IPS-20b (cell line): Measurements from ENCODE around the gene MAMDC4.
"Not testable (repeated sequence)": the region's sequence is repeated elsewhere in the genome, so short reads cannot be mapped to it uniquely, and the experiment has no call there.

ENCODE experiments used
- H3K27ac ChIP-seq: one replicate; pipeline ENCODE4 v1.5.1; 2013; ENCODE audit warnings: low read length
- H3K27me3 ChIP-seq: 2 replicates; pipeline ENCODE4 v1.6.1; 2013; ENCODE audit warnings: mild to moderate bottlenecking, low read length, inconsistent platforms; ENCODE audit not compliant: insufficient read depth
- H3K36me3 ChIP-seq: 2 replicates; pipeline ENCODE4 v1.6.1; 2013; ENCODE audit warnings: low read depth, mild to moderate bottlenecking, inconsistent platforms, low read length, moderate library complexity; ENCODE audit not compliant: insufficient read depth
- H3K4me1 ChIP-seq: 2 replicates; pipeline ENCODE4 v1.6.1; 2013; ENCODE audit warnings: mild to moderate bottlenecking, control low read depth, inconsistent platforms, low read length, moderate library complexity; ENCODE audit not compliant: insufficient read depth
- H3K4me3 ChIP-seq: 2 replicates; pipeline ENCODE4 v1.5.1; 2013; ENCODE audit warnings: mild to moderate bottlenecking, low read length, inconsistent platforms
- H3K9ac ChIP-seq: 2 replicates; pipeline ENCODE4 v1.6.1; 2013; ENCODE audit warnings: low read depth, mild to moderate bottlenecking, inconsistent platforms, low read length, moderate library complexity
- H3K9me3 ChIP-seq: 2 replicates; pipeline ENCODE4 v1.6.1; 2013; ENCODE audit warnings: mild to moderate bottlenecking, low read depth, low read length, inconsistent platforms; ENCODE audit not compliant: insufficient read depth

Gene MAMDC4

DNA sequence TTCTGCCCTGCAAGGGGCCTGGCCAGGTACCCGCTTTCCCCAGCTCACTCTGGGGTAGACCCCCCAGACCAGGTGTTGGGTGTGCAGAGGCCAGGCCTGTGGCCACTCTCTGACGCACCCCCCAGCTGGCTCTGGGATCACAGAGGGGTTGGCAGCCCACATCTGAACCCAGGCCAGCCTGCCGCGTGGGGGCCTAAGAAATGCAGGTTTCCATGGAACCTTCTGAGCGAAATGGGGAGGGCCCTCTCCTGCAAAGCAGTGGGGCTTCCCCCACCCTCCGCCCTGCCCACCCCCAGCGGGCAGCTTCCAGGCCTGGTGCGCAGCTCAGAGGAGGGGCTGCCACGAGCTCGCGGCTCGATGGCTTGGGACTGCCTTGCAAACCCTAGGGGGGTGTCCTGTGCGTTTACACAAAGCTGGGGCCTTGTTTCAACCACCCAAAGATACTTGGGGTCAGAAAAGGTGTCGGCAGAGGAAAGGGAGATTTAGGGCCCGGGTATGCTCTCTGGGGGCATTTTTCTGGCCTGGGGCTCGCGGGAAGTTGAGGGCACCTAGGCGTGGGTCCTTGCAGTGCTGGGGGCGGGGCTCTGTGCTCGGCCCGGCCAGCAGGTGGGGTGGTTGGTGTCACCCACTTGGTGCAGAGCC lies 8.9 kb upstream of the MAMDC4 start:
- H3K27ac ChIP-seq, H3K9ac ChIP-seq, H3K4me1 ChIP-seq, H3K4me3 ChIP-seq, H3K9me3 ChIP-seq, H3K27me3 ChIP-seq: not testable (repeated sequence)
- H3K36me3 ChIP-seq: peaks cover 13% of the 10 kb centered on the region; the same call in 1 of the 2 replicates

DNA sequence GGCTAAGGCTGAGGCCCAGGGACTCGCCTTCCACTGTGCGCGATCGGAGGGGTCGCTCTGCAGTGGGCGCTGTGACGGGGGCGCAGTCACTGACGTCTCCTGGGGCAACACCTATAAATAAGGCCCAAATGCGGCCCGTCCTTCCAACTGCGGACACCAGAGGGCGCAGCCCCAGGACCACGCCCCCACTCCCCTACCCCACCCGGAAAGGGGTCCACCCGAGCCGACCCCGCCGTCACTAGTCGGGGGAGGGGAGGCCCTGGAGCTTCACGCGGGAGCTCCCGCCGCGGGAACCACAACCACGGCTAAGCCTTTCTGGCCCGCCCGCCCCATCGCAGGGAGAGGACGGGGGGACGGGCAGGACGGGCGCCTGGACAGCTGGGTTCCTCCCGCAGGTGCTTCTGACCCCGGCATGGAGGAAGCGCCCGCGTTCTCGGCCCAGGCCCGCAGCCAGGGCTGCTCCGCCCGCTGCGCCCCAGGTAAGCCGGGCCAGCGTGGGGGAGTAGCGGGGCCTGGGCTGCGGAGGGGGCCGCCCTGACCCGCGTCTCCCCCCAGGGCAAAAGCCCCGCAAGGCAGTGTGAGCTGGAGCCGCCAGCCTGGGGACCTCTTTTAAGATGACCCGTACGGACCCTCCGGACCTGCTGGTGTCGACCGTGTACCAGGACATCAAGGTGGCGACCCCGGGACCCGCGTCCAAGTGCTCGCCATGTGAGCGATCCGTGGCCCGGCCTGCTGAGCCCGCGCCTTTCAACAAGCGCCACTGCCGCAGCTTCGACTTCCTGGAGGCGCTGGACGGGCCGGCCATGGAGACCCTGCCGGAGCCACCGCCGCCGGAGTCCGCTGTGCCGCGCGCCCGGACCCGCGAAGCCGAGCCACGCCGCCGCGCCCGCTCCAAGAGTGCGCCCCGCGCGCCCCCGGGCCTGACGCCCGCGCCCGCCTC lies 8.1 kb upstream of the MAMDC4 start:
- peaks cover 11% of the 10 kb centered on the region; the same call in 1 of the 2 replicates for H3K36me3 ChIP-seq
- not testable (repeated sequence) for H3K9ac ChIP-seq, H3K4me3 ChIP-seq, H3K4me1 ChIP-seq, H3K27ac ChIP-seq, H3K27me3 ChIP-seq, H3K9me3 ChIP-seq

DNA sequence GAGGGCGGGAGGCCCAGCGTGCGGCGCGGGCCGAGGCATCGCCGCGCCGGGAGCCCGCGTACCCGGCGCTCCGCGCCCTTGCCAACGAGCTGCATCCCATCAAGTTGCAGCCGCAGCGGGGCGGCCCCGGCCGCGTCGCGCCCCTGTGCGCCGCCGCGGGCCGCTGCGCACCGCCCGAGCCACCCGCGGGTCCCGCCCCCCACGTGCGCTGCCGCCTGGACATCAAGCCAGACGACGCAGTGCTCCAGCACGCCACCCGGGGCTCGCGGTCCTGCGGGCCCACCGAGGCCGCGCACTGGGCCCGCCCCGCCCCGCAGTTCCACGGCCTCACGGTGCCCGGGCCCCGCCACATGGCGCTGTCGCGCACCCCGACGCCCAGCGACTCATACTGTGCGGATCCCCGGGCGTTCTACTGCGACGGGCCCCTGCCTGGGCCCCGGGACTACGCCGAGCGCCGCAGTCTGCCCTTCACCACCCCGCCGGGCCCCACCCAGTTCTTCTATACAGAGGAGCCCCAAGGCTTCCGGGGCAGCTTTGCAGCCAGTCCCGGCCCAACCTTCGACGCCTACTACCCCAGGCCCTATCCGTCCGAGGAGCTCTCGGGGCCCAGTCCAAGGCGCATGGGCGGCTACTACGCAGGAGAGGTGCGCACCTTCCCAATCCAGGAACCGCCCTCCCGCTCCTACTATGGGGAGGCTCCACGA lies 7.2 kb upstream of the MAMDC4 start:
- Histone ChIP-seq H3K9ac (no peak overlapping the region), H3K4me3 (no peak overlapping the region), H3K27ac (no peak overlapping the region), H3K4me1 (peaks cover 7% of the 10 kb centered on the region; the same call in 1 of the 2 replicates), H3K36me3 (0 out of 2 replicates have a peak, but pooled peaks cover 3% of the 10 kb centered on the region), H3K27me3 (peaks cover 6% of the 10 kb centered on the region; the same call in 1 of the 2 replicates), H3K9me3 (no peaks in the 10 kb centered on the region)

DNA sequence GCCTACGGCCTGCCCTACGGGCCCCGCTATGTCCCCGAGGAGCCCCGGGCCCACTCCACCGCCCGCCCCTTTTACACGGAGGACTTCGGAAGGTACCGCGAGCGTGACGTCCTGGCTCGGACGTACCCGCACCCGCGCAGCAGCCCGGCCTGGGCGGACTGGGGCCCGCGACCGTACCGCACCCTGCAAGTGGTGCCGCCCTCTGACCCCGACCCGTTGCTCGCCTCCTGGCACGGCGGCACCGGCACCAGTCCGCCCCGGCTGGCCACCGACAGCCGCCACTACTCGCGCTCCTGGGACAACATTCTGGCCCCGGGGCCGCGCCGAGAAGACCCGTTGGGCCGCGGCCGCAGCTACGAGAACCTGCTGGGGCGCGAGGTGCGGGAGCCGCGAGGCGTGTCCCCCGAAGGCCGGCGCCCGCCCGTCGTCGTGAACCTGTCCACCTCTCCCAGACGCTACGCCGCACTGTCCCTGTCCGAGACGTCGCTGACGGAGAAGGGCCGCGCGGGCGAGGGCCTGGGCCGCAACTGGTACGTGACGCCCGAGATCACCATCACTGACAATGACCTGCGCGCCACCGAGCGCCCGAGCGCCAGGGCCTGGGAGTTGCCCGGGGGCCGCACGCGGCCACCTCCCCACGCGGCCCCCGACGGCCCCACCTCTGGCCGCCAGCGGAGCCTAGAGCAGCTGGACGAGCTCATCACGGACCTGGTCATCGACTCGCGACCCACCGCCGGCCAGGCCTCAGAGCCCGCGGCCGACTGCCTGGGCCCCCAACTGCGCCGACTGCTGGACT lies 6.5 kb upstream of the MAMDC4 start:
- no peak overlapping the region for H3K9ac ChIP-seq
- no peak overlapping the region for H3K4me3 ChIP-seq
- peaks cover 10% of the 10 kb centered on the region; the same call in 1 of the 2 replicates for H3K4me1 ChIP-seq
- H3K27ac ChIP-seq: no peak overlapping the region
- peaks cover 6% of the 10 kb centered on the region; the same call in 1 of the 2 replicates for H3K27me3 ChIP-seq
- H3K9me3 ChIP-seq: no peaks in the 10 kb centered on the region
- peaks cover 4% of the 10 kb centered on the region; the same call in 1 of the 2 replicates for H3K36me3 ChIP-seq

DNA sequence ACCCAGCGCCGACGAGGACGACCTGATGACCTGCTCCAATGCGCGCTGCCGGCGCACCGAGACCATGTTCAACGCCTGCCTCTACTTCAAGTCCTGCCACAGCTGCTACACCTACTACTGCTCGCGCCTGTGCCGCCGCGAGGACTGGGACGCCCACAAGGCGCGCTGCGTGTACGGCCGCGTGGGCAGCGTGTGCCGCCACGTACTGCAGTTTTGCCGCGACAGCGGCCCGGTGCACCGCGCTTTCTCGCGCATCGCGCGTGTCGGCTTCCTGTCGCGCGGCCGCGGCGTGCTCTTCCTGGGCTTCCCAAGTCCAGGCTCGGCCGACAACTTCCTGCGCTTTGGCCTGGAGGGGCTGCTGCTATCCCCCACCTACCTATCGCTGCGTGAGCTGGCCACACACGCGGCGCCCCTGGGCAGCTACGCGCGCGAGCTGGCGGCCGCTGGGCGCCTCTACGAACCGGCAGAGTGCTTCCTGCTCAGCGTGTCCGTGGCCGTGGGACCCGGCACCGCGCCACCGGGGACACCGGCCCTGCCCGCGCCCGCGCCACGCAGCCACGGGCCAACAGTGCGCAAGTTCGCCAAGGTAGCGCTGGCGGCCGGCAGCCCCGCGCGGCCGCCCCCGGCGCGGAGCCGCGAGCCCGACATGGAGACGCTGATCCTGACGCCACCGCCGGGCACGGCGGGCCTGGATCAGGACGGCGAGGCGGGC lies 5.6 kb upstream of the MAMDC4 start:
- H3K36me3 ChIP-seq: peaks cover 11% of the 10 kb centered on the region
- H3K27ac ChIP-seq: no peak overlapping the region
- peaks cover 7% of the 10 kb centered on the region; the same call in 1 of the 2 replicates for H3K4me1 ChIP-seq
- H3K27me3 ChIP-seq: peaks cover 6% of the 10 kb centered on the region; the same call in 1 of the 2 replicates
- peak overlapping the region; percentile 40; the same call in 1 of the 2 replicates for H3K4me3 ChIP-seq
- H3K9ac ChIP-seq: peak overlapping the region; percentile 37; the same call in 1 of the 2 replicates
- no peaks in the 10 kb centered on the region for H3K9me3 ChIP-seq

DNA sequence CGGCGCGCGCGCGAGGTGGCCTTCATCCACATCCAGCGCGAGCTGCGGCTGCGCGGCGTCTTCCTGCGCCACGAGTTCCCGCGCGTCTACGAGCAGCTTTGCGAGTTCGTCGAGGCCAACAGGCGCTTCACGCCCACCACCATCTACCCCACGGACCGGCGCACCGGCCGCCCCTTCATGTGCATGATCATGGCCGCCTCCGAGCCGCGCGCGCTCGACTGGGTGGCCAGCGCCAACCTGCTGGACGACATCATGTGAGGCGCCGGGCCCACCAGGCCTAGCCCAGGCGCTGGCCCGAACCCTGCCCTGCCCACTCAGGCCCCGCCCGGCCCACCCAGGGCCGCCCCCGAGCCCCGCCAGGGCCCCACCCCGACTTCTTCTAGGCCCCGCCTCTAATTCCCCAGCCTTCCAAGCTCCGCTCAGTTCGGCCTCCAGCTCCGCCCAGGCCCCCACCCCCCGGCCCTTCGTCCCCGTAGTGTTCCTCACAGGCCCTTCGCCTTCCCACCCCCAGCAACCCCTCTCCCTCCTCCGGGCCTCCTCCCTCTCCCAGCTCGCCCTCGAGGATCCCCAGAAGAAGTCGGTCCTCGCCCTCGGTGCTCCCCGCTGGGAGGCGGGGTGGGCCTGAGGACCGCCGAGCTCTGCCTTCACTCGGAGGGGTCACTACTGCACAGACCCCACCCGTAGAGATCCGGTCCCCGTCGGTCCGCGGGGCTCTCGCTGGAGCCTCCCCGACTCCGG lies 4.9 kb upstream of the MAMDC4 start:
- Histone ChIP-seq H3K27me3 (peaks cover 6% of the 10 kb centered on the region; the same call in 1 of the 2 replicates), H3K9ac (peak overlapping the region; percentile 81; the same call in 1 of the 2 replicates), H3K4me3 (peak overlapping the region; percentile 74), H3K27ac (no peak overlapping the region), H3K4me1 (peaks cover 4% of the 10 kb centered on the region; the same call in 1 of the 2 replicates), H3K9me3 (no peaks in the 10 kb centered on the region), H3K36me3 (peaks cover 16% of the 10 kb centered on the region)

DNA sequence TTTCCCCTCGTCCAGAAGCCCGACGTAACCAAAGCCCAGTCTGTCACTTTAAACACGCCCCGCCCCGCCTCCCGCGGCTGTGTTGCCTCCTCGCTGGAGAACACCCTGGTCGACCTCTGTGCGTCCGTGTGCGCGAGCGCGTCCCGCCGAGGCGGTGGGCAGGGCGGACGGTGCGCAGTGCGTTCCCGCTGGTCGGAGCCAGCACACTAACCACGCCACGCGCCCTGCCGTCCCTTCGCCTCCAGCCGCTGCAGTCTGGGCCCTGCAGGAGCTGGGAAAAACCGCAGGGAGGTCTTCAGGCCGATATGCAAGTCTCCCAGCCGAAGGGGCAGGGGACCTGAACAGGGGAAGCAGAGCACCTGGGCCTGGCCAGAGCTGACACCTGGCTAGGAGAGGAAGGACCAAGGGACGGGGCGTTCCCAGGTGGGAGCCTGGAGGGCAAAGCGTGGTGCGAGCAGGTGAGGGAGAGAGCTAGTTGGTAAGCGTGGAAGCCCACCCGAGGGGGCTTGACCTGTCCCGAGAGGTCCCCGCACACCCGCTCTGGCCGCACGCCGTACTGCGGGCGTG lies 4.2 kb upstream of the MAMDC4 start:
- Histone ChIP-seq H3K36me3 (peaks cover 16% of the 10 kb centered on the region), H3K27me3 (peaks cover 6% of the 10 kb centered on the region; the same call in 1 of the 2 replicates), H3K27ac (no peak overlapping the region), H3K4me1 (peaks cover 4% of the 10 kb centered on the region; the same call in 1 of the 2 replicates), H3K9ac (peak overlapping the region; percentile 81), H3K4me3 (peak overlapping the region; percentile 74), H3K9me3 (no peaks in the 10 kb centered on the region)

DNA sequence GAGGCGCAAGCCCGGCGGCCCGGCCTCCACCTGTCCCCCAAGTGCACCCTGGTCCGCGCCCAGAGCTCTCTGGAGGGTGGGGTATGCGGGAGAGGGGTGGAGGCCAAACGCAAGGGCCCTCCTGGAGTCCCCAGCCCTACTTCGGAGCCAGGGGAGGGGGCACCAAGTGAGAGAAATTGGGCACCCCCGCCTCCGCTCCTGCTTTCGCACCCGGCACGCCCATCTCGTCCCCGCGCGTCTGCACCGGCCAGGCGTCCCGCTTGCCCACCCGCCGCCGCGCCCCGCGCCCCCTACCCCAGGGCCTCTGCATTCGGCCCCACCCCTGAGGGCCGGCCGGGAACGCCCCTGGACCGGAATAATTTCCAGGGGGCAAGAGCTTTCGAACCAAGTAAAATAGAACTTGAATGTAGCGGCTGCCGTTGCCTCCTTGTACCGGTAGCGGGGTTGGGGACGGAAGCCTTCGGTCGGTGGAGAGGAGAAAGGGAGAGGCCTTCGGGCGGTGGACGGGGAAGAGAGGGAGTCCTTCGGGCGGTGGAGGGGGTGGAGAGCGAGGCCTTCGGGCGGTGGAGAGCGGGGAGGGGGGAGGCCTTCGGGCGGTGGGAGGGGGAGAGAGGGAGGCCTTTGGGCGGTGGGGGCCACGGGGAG lies 3.6 kb upstream of the MAMDC4 start:
- Histone ChIP-seq H3K9ac (peak overlapping the region; percentile 81), H3K4me3 (peak overlapping the region; percentile 74), H3K36me3 (peaks cover 16% of the 10 kb centered on the region), H3K4me1 (peaks cover 4% of the 10 kb centered on the region; the same call in 1 of the 2 replicates), H3K9me3 (no peaks in the 10 kb centered on the region), H3K27me3 (peaks cover 6% of the 10 kb centered on the region; the same call in 1 of the 2 replicates), H3K27ac (peak overlapping the region; percentile 47)
